AG09319 (cell line): ENCODE results near the gene VIPAS39.

ENCODE experiments used
- DNase-seq: peaks from one replicate; pipeline ENCODE4 v3.0.0-alpha.2; 2010; ENCODE audit warnings: low read depth; ENCODE audit errors: extremely low read depth
- CTCF ChIP-seq: IDR thresholded peaks from 2 replicates; pipeline ENCODE4 v1.5.1; 2011; ENCODE audit warnings: low read depth, mild to moderate bottlenecking, inconsistent platforms, low read length, moderate library complexity

Gene VIPAS39

DNA sequence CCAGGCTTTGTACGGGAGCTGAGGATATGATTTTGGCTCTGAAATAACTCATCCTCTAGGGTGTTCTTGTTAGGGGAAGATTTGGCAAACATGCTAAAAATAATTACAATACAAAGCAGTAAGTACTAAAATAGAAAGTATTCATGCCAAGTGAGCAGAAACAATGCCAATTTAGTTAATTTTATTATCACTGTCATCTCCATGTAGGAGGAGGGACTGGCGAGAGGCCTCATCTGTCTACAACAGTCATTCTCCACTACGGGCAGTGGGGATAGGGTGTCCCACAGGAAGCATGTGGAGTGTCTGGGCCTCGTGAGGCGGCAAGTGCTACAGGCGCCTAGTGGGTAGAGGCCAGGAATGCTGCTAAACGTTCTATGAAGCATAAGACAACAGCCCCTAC is 37.9 kb upstream of the VIPAS39 start:
- TF ChIP-seq CTCF, result no peak
- no peak for DNase-seq

GRCh38 chr14:77491056-77491455 is 33.7 kb upstream of the VIPAS39 start:
- DNase-seq, result no peak
- TF ChIP-seq CTCF, result no peak

- no peak for DNase-seq
- TF ChIP-seq CTCF, result no peak
Measured at GRCh38 chr14:77490347-77490986, 33.1 kb upstream of the VIPAS39 start.

DNA sequence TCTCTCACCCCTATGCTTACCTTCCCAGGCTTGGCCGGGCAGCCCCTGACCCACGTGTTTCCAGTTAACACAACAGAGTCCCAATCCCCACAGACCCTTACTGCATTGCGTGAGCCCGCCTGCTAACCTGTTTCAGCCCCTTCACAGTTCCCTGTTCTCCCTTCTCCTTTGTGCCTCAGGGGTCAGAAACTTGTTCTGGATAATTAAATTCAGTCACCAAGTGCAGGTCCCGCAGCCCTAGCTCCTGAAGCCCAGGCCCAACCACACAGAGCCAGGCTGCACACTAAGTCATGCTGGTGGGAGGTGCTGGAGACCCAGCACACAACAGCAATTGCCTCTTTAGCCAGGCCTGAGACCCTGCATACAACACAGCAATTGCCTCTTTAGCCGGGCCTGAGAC is 31.6 kb upstream of the VIPAS39 start:
- TF ChIP-seq CTCF, result no peak
- DNase-seq, result no peak

- no peak for TF ChIP-seq CTCF
- no peak for DNase-seq
Measured at GRCh38 chr14:77488558-77488957, 31.2 kb upstream of the VIPAS39 start.

GRCh38 chr14:77485901-77486678 is 28.7 kb upstream of the VIPAS39 start:
- no peak for TF ChIP-seq CTCF
- DNase-seq, result no peak

GRCh38 chr14:77485256-77485655 is 27.9 kb upstream of the VIPAS39 start:
- TF ChIP-seq CTCF, result no peak

More at GRCh38 chr14:77485256-77485655, 27.9 kb upstream of the VIPAS39 start:
- no peak for DNase-seq
